Nephron (organoid): ENCODE measurements around the gene COQ5.
A peak's percentile ranks its signal among the peaks of the same experiment; 100 is the strongest.

Experiments used
- H3K27ac Mint-ChIP-seq, 3 experiments: 2 replicates each; pipeline ENCODE4 v1.8.0; 2020; ENCODE audit warnings: mixed read lengths in 3 of 3, mild to moderate bottlenecking in 2 of 3, moderate library complexity in 1 of 3
- H3K27me3 Mint-ChIP-seq: 2 replicates; pipeline ENCODE4 v1.8.0; 2021; ENCODE audit warnings: low read depth, mild to moderate bottlenecking, moderate library complexity, mixed read lengths
- H3K36me3 Mint-ChIP-seq: 2 replicates; pipeline ENCODE4 v1.8.0; 2020; ENCODE audit warnings: low read depth, mixed read lengths
- H3K4me1 Mint-ChIP-seq: 2 replicates; pipeline ENCODE4 v1.8.0; 2020; ENCODE audit warnings: mixed read lengths
- H3K4me3 Mint-ChIP-seq, 3 experiments: 2 replicates each; pipeline ENCODE4 v1.8.0; 2020; ENCODE audit warnings: mild to moderate bottlenecking in 3 of 3, mixed read lengths in 3 of 3, moderate library complexity in 2 of 3
- H3K9me3 Mint-ChIP-seq: 2 replicates; pipeline ENCODE4 v1.8.0; 2020; ENCODE audit warnings: mixed read lengths
- TF ChIP-seq, protein P1 (sequence below), 3 experiments: fragments of 200-600 bp; sonication (generic); IDR thresholded peaks; one replicate each; pipeline ENCODE4 v1.5.0; 2021; ENCODE audit warnings: antibody characterized with exemption in 3 of 3; ENCODE audit not compliant: unreplicated experiment in 3 of 3

Gene COQ5

DNA sequence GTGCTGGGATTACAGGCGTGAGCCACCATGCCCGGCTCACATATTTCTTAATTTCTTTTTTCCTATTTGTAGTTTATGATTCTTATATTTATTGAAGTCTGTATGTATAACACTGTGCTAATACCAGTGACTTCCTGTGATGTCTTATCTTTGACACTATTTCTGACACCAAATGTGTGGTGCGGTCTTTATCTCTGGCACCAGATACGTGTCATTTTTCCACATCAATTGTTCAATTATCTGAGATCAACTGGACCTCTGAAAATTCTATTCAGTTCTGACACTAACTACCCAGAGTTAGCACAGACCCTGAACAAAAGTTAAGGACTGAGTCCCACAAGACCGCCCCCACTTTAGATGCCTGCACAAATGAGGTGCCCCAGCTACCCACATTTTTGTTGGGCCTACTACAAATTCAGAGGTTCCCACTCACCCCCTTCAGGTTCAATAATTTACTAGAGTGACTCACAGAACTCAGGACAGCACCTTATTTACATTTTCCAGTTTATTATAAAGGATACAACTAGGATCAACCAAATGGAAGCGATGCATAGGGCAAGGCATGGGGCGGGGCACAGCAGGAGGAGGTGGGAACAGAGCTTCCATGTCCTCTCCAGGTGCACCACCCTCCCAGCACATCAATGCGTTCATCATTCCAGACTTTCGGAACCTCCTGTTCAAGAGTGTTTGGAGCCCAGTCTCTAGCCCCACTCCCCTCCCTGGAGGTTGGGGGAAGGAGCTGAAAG lies 47.8 kb downstream of the COQ5 start:
- Mint-ChIP-seq H3K27me3 (no peaks in the 10 kb centered on the region), H3K4me1 (peaks cover 18% of the 10 kb centered on the region), H3K36me3 (peaks cover 8% of the 10 kb centered on the region), H3K9me3 (no peaks in the 10 kb centered on the region), H3K4me3 (no peak overlapping the region), H3K27ac (no peak overlapping the region)
- TF ChIP-seq, protein P1, sequence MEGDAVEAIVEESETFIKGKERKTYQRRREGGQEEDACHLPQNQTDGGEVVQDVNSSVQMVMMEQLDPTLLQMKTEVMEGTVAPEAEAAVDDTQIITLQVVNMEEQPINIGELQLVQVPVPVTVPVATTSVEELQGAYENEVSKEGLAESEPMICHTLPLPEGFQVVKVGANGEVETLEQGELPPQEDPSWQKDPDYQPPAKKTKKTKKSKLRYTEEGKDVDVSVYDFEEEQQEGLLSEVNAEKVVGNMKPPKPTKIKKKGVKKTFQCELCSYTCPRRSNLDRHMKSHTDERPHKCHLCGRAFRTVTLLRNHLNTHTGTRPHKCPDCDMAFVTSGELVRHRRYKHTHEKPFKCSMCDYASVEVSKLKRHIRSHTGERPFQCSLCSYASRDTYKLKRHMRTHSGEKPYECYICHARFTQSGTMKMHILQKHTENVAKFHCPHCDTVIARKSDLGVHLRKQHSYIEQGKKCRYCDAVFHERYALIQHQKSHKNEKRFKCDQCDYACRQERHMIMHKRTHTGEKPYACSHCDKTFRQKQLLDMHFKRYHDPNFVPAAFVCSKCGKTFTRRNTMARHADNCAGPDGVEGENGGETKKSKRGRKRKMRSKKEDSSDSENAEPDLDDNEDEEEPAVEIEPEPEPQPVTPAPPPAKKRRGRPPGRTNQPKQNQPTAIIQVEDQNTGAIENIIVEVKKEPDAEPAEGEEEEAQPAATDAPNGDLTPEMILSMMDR (IDR thresholded peaks at IDR 0.05; ENCODE audit: unreplicated experiment in 3 of 3), result no peak

DNA sequence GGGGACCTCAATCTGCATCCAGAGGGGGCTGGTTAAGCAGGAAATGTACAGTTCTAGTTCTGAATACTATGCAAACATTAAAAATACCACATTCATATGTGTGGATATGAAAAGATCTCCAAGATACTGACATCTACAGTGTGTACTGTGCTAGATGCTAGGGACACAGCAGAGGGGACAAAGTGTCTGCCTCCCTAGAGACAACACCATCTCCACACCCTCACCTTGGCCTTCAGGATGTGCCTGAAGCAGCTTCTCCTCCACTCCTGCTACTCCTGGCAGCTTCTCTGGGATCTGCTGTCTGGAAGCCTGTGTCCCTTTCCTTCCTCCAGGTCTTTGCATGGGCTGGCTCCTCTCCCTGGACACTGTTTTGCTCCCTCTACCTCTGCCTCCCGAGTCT lies 48.7 kb downstream of the COQ5 start:
- TF ChIP-seq, protein P1 (IDR thresholded peaks at IDR 0.05; ENCODE audit: unreplicated experiment in 3 of 3), result no peak
- peak overlapping the region in 1 of 3 experiments; percentile 14 for H3K27ac Mint-ChIP-seq
- H3K9me3 Mint-ChIP-seq, result no peaks in the 10 kb centered on the region
- H3K27me3 Mint-ChIP-seq, result no peaks in the 10 kb centered on the region
- H3K4me3 Mint-ChIP-seq, result no peak overlapping the region
- peaks cover 20% of the 10 kb centered on the region for H3K4me1 Mint-ChIP-seq
- peaks cover 8% of the 10 kb centered on the region for H3K36me3 Mint-ChIP-seq

DNA sequence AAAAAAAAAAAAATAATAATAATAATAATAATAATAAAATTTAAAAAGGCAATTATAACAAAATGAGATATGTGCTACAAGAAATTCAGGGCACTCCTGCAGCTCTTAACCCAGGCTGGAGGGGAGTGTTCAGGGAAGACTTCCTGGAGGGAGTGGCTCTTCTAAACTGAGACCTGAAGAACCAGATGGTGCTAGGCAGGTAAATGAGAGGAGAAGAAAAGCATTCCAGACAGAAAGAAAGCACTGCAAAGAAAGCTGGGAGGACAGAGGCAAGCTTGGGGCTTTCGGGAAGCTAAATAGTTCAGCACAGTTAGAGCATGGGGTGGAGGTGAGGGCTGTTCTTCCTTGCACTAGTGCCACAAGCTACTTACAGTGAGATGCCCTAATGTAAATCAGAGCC lies 49.5 kb downstream of the COQ5 start:
- no peaks in the 10 kb centered on the region for H3K27me3 Mint-ChIP-seq
- TF ChIP-seq, protein P1 (IDR thresholded peaks at IDR 0.05; ENCODE audit: unreplicated experiment in 3 of 3), result no peak
- H3K9me3 Mint-ChIP-seq, result no peaks in the 10 kb centered on the region
- peaks cover 26% of the 10 kb centered on the region for H3K4me1 Mint-ChIP-seq
- H3K4me3 Mint-ChIP-seq, result no peak overlapping the region
- H3K36me3 Mint-ChIP-seq, result peaks cover 8% of the 10 kb centered on the region
- H3K27ac Mint-ChIP-seq, result no peak overlapping the region

DNA sequence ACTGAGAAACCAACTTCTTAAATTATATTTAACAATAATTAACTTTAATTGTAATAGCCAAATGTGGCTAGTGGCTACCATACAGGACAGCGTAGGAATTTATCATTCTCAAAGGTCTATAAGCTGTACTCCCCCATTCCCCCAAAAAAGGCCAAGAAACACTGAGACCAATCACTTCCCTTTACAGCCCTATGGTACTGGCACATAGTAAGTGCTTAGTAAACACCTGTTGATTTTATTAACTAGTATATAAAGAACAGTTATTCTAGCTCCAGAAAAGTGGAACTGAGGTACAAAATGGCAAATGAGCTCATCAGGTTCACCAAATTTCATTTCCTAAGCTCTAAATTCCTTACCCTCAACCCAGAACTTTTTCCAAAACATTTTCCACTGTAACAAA lies 53.3 kb downstream of the COQ5 start:
- no peak overlapping the region for H3K4me3 Mint-ChIP-seq
- H3K36me3 Mint-ChIP-seq, result no peaks in the 10 kb centered on the region
- H3K27me3 Mint-ChIP-seq, result no peaks in the 10 kb centered on the region
- no peaks in the 10 kb centered on the region for H3K9me3 Mint-ChIP-seq
- H3K27ac Mint-ChIP-seq, result peak overlapping the region in 2 of 3 experiments; percentile 44 to 46
- TF ChIP-seq, protein P1 (IDR thresholded peaks at IDR 0.05; ENCODE audit: unreplicated experiment in 3 of 3), result no peak
- peaks cover 36% of the 10 kb centered on the region for H3K4me1 Mint-ChIP-seq

DNA sequence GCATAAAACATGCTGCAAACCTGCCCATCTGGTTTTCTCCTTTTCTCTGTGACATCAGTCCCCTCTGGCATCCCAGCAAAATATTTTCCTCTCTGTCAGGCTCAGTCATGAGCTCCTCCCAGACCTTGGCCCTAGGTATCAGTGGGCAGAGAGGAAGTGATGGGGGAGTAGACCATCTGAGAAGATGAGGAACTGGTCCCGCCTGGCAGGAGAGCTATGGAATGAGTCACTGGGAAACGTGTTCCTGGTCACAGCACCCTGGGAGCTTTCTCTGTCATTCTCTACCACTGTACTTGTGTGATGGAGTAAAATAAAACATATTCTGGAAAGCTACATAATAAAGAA lies 54.4 kb downstream of the COQ5 start:
- TF ChIP-seq, protein P1 (IDR thresholded peaks at IDR 0.05; ENCODE audit: unreplicated experiment in 3 of 3), result no peak
- Mint-ChIP-seq H3K27ac (peak overlapping the region; percentile 22 to 65 (median 54)), H3K36me3 (no peaks in the 10 kb centered on the region), H3K4me3 (peak overlapping the region in 2 of 3 experiments; percentile 8 to 15), H3K9me3 (no peaks in the 10 kb centered on the region), H3K4me1 (peaks cover 44% of the 10 kb centered on the region), H3K27me3 (no peaks in the 10 kb centered on the region)
